ENCODE results near the gene LMF1. TPM values are rescaled to one million over a fixed set of nuclear protein-coding genes. Genes with fewer than 3 reads are reported as not detected.

Gene LMF1
- polyA plus RNA-seq, 1 donor (not counting 4 experiments of a cell fraction or from before 2014, with no cell fraction given) = 3.1 TPM

DNA sequence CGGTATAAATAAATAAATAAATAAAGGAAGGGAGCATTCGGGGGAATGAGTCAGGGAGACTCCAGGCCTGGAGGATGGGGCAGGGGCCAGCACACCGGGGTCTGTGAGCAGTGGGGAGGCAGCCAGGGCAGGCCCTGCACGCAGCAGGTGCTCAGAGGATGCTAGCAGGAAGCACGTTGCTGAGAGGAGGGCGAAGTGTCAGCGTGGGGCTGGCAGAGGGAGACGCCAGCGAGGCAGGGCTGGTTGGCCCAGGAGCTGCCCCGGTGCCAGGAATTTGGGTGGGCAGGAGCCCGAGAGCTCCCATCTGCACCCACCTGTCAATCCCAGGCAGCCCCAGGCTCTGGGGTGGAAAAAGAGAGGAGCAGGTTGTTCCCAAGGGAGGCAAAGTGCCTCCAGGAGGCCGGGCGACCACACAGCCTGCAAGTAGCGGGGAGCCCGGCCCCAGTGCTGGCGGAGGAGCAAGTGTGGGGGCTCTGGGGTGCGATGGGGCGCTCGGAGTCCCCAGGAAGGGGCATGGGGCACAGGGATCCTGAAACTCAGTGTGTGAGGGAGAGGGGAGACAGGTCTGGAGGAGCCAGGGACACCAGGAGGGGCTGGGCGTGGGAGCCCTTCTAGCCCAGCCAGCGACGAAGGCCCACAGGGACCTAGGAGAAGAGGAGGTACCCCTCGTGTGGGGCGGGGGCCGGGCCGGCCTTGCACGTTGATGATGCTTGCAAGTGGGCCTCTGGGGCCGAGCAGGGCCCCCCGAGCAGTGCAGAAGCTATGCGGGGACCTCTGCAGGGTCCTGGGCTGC lies 38.8 kb upstream of the LMF1 start:
- Histone ChIP-seq H3K4me3 (ENCODE audit: control insufficient read depth in 2 of 3, extremely low read depth in 1 of 3, insufficient read depth in 2 of 3, low read depth in 1 of 3, low read length in 3 of 3) (no peak overlapping the region), H3K79me2 (ENCODE audit: control insufficient read depth, insufficient read depth, low read length) (no peaks in the 10 kb centered on the region), H3K27ac (ENCODE audit: control insufficient read depth, insufficient read depth, low read length) (no peak overlapping the region), H3K9me3 (ENCODE audit: control insufficient read depth, low read depth, low read length) (no peaks in the 10 kb centered on the region), H3K9me1 (ENCODE audit: control insufficient read depth, extremely low read depth, insufficient read depth, low read length) (no peaks in the 10 kb centered on the region), H3K9ac (ENCODE audit: control insufficient read depth, extremely low read depth, insufficient read depth, low read length) (no peak overlapping the region), H3K4me2 (ENCODE audit: control insufficient read depth, extremely low read depth, insufficient read depth, low read depth, low read length) (no peak overlapping the region), H3K36me3 (ENCODE audit: control insufficient read depth in 2 of 2, extremely low read depth in 1 of 2, insufficient read depth in 2 of 2, low read length in 2 of 2) (no peaks in the 10 kb centered on the region), H3K27me3 (ENCODE audit: control insufficient read depth, extremely low read depth, insufficient read depth, low read length) (peaks cover 49% of the 10 kb centered on the region), H3K4me1 (ENCODE audit: control insufficient read depth, extremely low read depth, insufficient read depth, low read length) (no peaks in the 10 kb centered on the region), H4K20me1 (ENCODE audit: control insufficient read depth, extremely low read depth, insufficient read depth, low read length) (no peaks in the 10 kb centered on the region), H2AFZ (ENCODE audit: control insufficient read depth, low read length) (no peak overlapping the region)
- no peak for TF ChIP-seq EZH2 (IDR thresholded peaks at IDR 0.05; ENCODE audit: low read length)
- TF ChIP-seq, protein P1, sequence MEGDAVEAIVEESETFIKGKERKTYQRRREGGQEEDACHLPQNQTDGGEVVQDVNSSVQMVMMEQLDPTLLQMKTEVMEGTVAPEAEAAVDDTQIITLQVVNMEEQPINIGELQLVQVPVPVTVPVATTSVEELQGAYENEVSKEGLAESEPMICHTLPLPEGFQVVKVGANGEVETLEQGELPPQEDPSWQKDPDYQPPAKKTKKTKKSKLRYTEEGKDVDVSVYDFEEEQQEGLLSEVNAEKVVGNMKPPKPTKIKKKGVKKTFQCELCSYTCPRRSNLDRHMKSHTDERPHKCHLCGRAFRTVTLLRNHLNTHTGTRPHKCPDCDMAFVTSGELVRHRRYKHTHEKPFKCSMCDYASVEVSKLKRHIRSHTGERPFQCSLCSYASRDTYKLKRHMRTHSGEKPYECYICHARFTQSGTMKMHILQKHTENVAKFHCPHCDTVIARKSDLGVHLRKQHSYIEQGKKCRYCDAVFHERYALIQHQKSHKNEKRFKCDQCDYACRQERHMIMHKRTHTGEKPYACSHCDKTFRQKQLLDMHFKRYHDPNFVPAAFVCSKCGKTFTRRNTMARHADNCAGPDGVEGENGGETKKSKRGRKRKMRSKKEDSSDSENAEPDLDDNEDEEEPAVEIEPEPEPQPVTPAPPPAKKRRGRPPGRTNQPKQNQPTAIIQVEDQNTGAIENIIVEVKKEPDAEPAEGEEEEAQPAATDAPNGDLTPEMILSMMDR (optimal IDR thresholded peaks at IDR 0.05 in 1 of 3, IDR thresholded peaks at IDR 0.05 in 1 of 3, conservative IDR thresholded peaks at IDR 0.05 in 1 of 3; ENCODE audit: extremely low read depth in 1 of 3, insufficient read depth in 2 of 3, low read length in 3 of 3) = no peak
- DNase-seq (ENCODE audit: low read depth, low spot score) (no peak), FAIRE-seq (no peak)
- dilution Hi-C loops (cut with MboI; ENCODE audit: extremely low pct_ligation_motif_present, low sequenced_read_pairs) = no loop called here

DNA sequence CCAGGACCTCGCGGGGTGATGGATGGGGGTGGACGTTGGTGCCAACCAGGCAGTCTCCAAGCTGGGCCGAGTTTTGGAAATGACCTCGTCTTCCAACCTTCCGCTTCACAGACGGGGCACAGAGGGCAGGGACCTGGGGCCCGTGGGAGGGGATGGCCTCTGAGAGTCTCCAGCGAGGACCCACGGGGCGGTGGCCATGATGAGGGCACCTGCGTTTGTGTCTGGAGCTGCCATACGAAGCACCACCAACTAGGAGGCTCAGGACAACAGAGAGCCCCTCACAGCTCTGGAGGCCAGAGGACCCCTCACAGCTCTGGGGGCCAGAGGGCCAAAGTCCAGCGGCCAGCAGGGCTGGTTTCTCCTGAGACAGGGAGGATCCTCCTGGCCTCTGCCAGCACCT lies 37.3 kb upstream of the LMF1 start:
- H3K27ac ChIP-seq (ENCODE audit: control insufficient read depth, insufficient read depth, low read length) = no peak overlapping the region
- H3K79me2 ChIP-seq (ENCODE audit: control insufficient read depth, insufficient read depth, low read length) = no peaks in the 10 kb centered on the region
- no peaks in the 10 kb centered on the region for H3K9me1 ChIP-seq (ENCODE audit: control insufficient read depth, extremely low read depth, insufficient read depth, low read length)
- H3K4me2 ChIP-seq (ENCODE audit: control insufficient read depth, extremely low read depth, insufficient read depth, low read depth, low read length) = no peak overlapping the region
- H2AFZ ChIP-seq (ENCODE audit: control insufficient read depth, low read length) = no peak overlapping the region
- H3K27me3 ChIP-seq (ENCODE audit: control insufficient read depth, extremely low read depth, insufficient read depth, low read length) = peaks cover 53% of the 10 kb centered on the region
- H3K36me3 ChIP-seq (ENCODE audit: control insufficient read depth in 2 of 2, extremely low read depth in 1 of 2, insufficient read depth in 2 of 2, low read length in 2 of 2) = no peaks in the 10 kb centered on the region
- dilution Hi-C loops (cut with MboI; ENCODE audit: extremely low pct_ligation_motif_present, low sequenced_read_pairs) = no loop called here
- H3K4me1 ChIP-seq (ENCODE audit: control insufficient read depth, extremely low read depth, insufficient read depth, low read length) = no peaks in the 10 kb centered on the region
- no peaks in the 10 kb centered on the region for H3K9me3 ChIP-seq (ENCODE audit: control insufficient read depth, low read depth, low read length)
- no peak overlapping the region for H3K4me3 ChIP-seq (ENCODE audit: control insufficient read depth in 2 of 3, extremely low read depth in 1 of 3, insufficient read depth in 2 of 3, low read depth in 1 of 3, low read length in 3 of 3)
- H4K20me1 ChIP-seq (ENCODE audit: control insufficient read depth, extremely low read depth, insufficient read depth, low read length) = no peaks in the 10 kb centered on the region
- no peak for TF ChIP-seq EZH2 (IDR thresholded peaks at IDR 0.05; ENCODE audit: low read length)
- TF ChIP-seq, protein P1 (optimal IDR thresholded peaks at IDR 0.05 in 1 of 3, IDR thresholded peaks at IDR 0.05 in 1 of 3, conservative IDR thresholded peaks at IDR 0.05 in 1 of 3; ENCODE audit: extremely low read depth in 1 of 3, insufficient read depth in 2 of 3, low read length in 3 of 3) = no peak
- FAIRE-seq = no peak
- DNase-seq (ENCODE audit: low read depth, low spot score) = no peak
- H3K9ac ChIP-seq (ENCODE audit: control insufficient read depth, extremely low read depth, insufficient read depth, low read length) = no peak overlapping the region

Measured in keratinocyte (primary cell).